ENCODE data around the gene TMEM72.

The TMEM72 gene

GRCh38 chr10:44981172-44982113, 70.3 kb downstream of the TMEM72 start:
- no peak for DNase-seq

DNA sequence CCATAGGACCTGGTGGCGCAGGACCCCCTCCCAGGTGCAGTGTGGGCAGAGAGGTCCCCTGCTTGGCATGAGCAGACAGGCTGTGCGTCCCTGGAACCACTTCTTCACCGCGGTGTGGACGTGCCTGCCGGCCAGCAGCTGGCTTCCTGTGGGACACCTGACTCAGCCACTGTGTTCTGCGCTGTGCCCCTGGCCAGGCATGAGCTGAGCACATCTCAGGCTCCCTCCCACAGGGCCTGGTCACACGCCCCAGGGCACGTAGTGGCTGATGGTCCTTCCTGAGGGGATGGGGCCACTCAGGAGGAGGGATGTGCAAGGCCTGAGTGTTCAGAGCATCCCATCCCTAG, 71.0 kb downstream of the TMEM72 start:
- no peak for DNase-seq

- no peak for DNase-seq
Observed at GRCh38 chr10:44982496-44982895, 71.4 kb downstream of the TMEM72 start.

DNA sequence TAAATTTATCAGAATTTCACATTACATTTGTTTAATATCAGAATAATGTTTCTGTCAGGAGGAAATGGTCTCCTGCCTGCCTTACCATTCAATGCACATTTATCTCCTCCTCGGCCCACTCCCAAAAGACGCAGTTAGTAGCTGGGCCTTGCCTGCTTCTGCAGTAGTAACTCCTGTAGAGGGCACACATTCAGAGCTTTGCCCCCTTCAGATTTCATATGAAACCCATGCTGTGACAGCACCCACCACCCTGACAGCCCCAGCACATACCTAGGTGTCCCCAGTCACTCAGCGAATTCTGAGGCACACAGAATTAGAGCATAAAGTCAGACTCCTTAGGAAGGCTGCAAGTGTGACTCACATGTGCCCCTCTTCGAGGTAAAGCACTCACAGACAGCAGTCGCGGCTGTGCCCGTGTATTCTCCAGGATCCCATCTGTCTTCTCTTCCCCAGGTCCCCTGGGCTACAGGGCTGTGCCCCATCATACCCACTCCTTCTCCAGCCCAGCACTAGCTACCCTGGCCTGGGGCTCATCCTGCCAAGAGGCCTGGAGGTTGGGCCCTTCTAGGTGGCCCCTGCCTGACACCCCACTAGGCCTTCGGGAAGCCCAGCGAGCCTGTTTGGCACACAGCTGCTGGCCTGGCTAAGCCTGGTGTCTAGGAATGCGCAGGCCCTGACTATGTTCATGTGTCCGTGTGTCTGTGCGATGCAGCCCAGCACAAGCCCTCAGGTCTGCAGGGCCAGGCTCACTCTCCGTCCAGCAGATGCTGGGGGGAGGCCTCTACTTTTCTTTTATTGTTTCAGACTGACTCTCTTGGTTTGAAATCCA, 72.1 kb downstream of the TMEM72 start:
- DNase-seq, result no peak

GRCh38 chr10:44983895-44984278, 72.8 kb downstream of the TMEM72 start:
- no peak for DNase-seq

GRCh38 chr10:44984671-44985101, 73.5 kb downstream of the TMEM72 start:
- no peak for DNase-seq

DNA sequence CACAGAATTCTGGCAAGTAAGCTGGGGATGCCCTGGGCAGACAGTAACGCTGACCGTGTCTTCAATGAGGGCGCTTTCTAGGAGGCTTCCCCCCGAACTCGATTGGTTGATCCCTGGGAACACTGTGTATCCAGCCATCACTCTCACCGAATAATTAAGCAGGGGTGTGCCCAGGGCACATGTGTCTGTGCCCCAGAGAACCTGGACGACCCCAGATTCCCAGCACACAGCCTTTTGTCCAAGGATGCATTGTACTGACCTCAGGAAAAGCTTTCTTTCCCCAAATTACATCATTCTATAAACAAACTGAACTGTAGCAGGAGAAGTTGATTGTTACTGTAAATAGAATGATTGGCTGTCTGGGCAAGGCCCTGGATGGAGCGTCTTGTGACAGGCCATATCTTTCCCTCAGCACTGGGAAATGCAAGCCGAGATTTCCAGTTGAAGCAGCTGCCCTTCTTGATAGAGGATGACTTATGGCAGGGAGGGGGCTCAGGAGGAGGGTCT, 74.1 kb downstream of the TMEM72 start:
- no peak for DNase-seq

GRCh38 chr10:44986179-44986578, 75.0 kb downstream of the TMEM72 start:
- no peak for DNase-seq

Data from NCI-H2171 (cell line).